GM18870 (cell line): ENCODE results near the gene PDK2.

Experiments used
- ATAC-seq: cut with Tn5 transposase; IDR thresholded peaks from one replicate; pipeline ENCODE4 v1.9.1; 2021; ENCODE audit warnings: moderate library complexity; ENCODE audit not compliant: unreplicated experiment

Gene PDK2

DNA sequence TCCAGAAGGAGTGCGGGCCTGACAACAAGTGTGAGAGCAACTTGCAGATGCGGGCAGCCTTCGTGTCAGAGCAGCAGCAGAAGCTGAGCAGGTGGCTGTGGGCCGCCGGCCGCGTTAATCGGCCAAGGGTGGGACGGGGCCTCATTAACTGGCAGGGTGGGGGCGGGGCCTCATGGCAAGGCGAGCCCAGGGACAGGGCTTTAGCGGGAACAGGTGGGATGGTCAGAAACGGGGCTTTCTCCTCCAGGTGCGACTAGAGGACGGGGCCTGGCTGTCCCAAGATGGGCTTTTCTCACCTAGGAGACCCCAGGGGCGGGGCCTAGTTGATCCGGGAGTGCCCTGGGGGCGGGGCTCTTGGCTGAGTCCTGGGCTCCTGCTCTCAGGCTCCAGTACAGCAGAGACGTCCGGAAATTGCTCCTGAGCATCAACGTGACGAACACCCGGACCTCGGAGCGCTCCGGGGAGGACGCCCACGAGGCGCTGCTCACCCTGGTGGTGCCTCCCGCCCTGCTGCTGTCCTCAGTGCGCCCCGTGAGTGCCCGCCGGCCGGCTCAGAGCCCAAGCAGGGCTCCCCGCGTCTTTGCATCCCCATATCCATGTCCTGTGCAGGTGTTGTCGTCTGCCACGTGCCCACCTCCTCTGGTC, 18.4 kb upstream of the PDK2 start:
- ATAC-seq: no peak

DNA sequence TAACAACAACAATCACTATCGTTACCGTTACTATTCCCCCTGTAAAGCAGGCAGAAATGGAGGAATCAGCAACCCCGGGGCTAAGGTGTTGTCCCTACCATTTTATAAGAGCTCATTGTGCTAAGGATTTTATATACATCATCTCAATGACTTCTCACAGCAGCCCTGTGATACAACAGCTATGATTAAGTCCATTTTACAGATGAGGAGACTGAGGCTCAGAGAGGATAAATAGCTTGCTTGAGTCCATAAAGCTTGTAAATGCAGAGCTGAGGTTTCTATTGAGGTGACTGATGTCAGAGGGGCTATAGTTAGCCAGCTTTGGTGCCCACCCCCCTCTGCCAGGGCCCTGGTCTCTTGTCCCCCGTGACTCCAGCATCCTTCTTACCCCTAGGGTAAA, 16.7 kb upstream of the PDK2 start:
- no peak for ATAC-seq

GRCh38 chr17:50079334-50080095, 15.6 kb upstream of the PDK2 start:
- no peak for ATAC-seq

GRCh38 chr17:50080096-50080480, 15.1 kb upstream of the PDK2 start:
- no peak for ATAC-seq

GRCh38 chr17:50080827-50081226, 14.3 kb upstream of the PDK2 start:
- no peak for ATAC-seq

DNA sequence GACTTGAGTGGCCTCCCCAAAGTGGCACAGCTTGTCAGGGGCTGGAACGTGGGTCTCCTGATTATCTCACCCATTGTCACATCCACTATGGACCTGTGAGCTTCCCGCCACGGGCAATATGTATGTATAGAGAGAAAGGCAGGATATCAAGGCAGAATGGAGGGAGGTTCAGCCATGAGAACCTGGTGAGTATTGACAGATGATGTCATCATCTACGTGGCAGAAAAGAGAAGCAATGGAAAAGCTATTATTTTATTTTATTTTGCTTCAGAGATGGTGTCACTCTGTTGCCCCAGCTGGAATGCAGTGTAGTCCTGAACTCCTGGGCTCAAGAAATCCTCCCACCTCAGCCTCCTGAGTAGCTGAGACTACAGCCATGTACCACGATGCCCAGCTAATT, 13.4 kb upstream of the PDK2 start:
- no peak for ATAC-seq

- ATAC-seq: no peak
Measured at GRCh38 chr17:50087246-50087911, 7.8 kb upstream of the PDK2 start.

GRCh38 chr17:50087912-50088405, 7.2 kb upstream of the PDK2 start:
- no peak for ATAC-seq

GRCh38 chr17:50088952-50089825, 6.0 kb upstream of the PDK2 start:
- ATAC-seq: no peak

DNA sequence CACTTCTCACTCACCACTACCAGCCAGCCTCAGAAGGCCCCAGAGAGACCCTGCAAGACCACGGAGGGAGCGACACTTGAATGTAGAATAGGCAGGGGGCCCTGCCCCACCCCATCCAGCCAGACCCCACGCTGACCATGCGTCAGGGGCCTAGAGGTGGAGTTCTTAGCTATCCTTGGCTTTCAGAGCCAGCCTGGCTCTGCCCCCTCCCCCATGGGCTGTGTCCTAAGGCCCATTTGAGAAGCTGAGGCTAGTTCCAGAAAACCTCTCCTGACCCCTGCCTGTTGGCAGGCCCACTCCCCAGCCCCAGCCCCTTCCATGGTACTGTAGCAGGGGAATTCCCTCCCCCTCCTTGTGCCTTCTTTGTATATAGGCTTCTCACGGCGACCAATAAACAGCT, 5.1 kb upstream of the PDK2 start:
- no peak for ATAC-seq

- ATAC-seq: no peak
Measured at GRCh38 chr17:50090971-50091917, 3.9 kb upstream of the PDK2 start.

- ATAC-seq: no peak
Measured at GRCh38 chr17:50091918-50092285, 3.2 kb upstream of the PDK2 start.

DNA sequence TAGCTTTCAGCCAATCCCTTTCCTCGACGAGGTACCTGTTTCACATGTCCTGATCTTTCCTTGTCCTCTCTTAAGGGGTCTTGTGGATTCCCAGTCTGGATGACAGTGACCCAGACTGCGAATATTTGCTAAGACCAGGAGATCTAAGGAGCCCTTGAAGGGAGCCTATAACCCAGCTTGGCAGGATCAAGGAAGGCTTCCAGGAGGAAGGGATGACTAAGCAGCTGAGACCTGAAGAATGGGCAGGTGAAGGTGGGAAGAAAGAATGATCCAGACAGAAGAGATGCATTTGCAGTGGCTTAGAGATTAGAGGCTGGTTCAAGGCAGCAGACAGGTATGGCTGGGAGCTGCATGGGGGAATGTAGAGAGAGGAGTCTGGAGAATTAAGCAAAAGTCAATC, 1.9 kb upstream of the PDK2 start:
- ATAC-seq: no peak

- ATAC-seq: no peak
Measured at GRCh38 chr17:50093807-50094206, 1.3 kb upstream of the PDK2 start.

- no peak for ATAC-seq
Measured at GRCh38 chr17:50094243-50094752, 853 bp upstream of the PDK2 start.

DNA sequence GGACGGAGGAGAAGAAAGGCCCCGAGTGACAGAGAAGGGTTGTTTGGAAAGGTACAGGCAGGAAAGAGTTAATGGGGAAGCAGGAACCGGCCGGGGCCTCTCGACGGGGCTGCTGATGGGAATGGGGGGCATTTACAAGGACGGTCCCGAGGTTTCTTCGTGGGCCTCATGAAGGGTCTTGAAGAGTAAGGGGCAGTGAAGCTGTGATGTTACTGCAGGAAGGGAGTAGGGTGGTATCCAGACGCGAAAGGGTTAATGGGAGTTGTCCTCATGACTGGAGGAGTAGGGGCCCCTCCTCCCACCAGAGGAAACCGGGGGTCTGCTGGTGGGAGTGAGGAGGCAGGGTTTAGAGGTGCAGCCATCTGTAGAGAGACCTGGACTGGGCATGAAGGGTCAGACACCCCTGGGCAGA, 481 bp downstream of the PDK2 start:
- ATAC-seq: no peak

- ATAC-seq: no peak
Measured at GRCh38 chr17:50096092-50096491, 941 bp downstream of the PDK2 start.

DNA sequence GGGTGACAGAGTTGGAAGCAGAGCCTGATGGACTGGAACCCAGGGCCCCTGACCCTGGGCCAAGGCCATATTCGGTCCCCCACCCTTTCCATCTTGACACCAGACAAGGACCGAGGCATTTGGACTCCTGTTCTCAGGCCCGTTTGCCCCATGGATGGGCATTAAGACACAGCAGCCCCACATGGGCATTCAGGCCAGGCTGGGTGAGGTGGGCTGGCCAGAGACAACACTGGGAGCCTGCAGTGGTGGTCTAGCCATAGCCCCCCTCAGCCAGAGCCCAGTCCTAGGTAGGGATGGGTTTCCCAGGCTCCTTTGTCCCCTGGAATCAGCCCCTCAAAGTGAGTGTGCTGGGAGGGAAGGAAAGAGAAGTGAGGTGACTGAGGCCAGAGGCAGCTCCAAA, 1.6 kb downstream of the PDK2 start:
- ATAC-seq: no peak

- no peak for ATAC-seq
Measured at GRCh38 chr17:50097455-50097854, 2.3 kb downstream of the PDK2 start.

GRCh38 chr17:50097926-50098325, 2.8 kb downstream of the PDK2 start:
- no peak for ATAC-seq
